ENCODE measurements around the gene IL16.

IL16 gene

DNA sequence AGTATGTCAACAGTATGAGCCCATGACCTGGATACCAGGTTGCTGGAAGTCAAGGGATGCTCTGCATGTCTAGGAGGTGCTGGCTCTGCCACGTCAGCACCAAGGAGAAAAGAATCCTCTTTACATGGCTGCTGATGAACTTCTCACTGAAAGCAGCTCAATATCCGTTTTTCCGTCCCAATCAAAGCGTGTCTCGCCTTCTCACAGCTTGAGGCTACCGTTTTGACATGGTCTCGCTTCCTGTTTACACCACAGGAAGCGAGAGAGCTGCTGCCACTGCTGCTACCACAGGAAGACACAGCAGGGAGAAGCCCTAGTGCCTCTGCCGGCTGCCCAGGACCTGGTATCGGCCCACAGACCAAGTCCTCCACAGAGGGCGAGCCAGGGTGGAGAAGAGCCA is 100.0 kb downstream of the IL16 start:
- DNase-seq, result peak; percentile 17

DNA sequence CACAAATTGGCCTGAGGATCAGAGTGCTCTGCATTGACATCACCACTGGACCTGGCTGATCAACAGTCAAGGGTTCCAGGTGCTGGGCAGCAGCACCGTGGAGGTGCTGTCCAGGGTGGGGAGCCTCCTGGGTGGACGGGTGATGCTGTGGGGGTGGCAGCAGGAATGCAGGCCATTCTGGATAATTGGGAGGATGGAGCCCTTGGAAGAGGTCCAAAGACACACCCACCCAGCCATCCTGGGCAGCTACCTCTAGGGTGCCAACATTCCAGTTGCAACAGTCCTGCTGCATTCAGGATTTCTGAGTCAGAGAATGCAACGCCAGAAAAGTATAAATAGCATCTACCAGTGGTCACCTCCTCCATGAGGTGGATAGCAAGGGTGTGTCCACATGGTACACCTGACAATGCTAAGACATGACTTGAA is 100.5 kb downstream of the IL16 start:
- DNase-seq, result peak; percentile 20

DNA sequence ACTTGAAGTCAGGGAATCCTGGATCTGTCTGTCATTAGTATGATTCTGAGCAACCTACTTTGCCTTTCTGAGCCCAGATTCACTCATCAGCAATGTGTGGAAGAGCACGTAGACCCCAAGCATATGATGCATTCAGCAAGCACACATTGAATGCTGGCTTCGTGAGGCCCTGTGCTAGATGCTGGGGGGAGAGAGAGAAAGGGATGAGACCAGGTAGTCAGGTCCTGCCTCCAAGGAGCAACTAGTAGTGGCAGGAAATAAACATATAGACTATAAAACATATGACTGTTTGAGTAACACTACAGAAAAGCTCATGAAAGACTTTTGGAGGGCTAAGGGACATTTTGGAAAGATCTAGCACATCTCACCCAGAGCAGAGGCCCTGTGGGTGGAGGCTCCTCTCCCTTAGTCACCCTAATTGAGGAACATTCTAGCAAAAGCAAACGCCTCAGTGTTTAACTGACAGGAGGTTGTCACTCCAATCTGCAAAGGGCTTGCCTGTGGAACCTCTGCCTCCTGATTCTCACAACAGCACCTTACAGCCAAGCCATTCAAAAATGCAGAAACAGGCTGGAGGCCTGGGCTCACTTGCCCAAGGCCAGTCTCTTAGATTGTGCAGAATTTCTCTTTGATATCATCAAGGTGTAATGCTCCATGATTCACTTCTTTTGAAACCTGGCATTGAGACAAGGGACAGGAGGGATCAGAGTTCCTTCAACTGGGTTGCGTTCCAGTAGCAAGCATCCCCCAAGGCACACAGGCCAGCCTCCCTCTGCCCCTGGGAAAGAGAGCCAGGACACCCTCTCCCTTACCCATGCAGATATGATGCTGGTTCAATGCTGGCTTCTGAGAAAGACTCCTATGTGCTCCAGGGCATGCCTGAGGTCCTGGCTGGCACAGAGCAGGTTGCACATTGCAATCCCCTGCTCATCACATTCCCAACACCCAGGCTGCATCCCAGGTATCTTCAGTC is 101.2 kb downstream of the IL16 start:
- no peak for DNase-seq

DNA sequence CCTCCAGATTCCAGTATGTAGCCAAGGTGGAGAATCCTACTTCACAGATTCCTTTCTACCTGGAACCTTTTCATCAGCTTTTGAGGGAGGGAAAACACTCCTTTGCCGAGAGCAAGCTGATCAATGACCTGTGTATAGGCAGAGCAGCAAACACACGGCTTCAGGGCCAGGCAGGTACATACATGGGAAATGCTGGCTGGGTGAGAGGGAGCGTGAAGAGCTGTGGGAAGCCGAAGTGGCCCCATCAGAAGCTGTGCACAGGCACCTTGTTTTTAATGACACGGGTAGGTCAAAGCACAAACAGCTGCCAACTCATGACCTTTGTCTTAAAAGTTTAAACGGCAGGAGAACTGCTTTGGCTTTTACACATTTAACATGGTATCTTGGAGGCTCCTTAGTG is 101.9 kb downstream of the IL16 start:
- DNase-seq, result no peak

DNA sequence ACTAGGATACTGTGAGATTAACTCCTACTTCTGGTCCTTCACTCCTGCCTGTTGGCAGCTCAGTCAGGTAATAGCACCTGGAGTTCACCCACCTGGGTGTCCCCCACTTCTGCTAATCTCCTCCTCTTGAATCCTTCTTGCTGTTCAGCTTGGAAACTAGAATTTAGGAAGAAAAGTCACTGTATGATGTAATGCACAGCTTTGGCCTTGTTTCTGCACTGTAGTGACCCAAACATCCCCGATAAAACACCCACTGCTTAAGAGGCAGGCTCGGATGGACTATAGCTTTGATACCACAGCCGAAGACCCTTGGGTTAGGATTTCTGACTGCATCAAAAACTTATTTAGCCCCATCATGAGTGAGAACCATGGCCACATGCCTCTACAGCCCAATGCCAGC is 102.5 kb downstream of the IL16 start:
- DNase-seq, result no peak

DNA sequence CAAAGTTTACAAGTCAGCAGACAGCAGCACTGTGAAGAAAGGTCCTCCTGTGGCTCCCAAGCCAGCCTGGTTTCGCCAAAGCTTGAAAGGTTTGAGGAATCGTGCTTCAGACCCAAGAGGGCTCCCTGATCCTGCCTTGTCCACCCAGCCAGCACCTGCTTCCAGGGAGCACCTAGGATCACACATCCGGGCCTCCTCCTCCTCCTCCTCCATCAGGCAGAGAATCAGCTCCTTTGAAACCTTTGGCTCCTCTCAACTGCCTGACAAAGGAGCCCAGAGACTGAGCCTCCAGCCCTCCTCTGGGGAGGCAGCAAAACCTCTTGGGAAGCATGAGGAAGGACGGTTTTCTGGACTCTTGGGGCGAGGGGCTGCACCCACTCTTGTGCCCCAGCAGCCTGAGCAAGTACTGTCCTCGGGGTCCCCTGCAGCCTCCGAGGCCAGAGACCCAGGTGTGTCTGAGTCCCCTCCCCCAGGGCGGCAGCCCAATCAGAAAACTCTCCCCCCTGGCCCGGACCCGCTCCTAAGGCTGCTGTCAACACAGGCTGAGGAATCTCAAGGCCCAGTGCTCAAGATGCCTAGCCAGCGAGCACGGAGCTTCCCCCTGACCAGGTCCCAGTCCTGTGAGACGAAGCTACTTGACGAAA is 103.1 kb downstream of the IL16 start:
- no peak for DNase-seq

DNA sequence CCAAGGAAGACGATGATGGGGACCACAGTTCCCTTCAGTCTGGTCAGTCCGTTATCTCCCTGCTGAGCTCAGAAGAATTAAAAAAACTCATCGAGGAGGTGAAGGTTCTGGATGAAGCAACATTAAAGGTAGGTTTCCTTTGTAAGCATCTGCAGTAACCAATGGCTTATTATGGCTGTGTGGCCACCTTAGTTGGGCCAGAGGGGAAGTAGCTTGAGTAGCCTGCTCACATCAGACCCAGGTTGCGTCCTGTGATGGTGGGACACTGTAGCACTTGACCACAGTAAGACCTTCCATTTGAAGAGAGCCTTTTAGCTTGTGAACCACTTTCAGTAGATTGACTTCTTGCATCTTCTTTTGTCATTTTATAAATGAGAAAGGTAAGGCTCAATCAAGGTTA is 104.7 kb downstream of the IL16 start:
- DNase-seq, result no peak

DNA sequence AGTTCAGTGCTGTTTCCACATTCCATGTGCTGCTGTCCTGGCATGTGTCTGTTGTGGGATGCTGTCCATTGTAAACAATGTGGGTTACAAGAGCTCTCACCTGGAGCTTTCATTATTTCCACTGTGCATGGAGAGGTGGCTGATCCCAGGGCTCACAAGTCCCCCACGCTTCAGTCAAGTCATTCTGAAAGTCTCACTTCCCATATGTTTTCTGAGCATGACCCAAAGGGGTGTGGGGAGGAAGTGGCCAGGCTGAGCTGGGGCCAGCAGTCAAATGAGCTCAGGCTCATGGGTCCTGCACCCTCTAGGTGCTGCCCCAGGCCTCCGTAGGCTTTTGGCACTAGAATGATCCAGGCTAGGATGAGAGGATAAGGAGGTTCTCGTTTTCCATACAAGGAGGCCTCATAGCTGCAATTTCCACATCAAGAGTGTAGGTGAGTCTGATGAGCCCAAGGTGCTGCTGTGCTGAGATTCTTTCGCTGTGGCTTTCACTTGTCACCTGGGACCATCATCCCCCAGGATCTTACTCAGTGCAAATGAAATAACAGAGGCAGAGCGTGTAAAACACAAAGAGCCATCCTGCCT is 105.2 kb downstream of the IL16 start:
- no peak for DNase-seq

DNA sequence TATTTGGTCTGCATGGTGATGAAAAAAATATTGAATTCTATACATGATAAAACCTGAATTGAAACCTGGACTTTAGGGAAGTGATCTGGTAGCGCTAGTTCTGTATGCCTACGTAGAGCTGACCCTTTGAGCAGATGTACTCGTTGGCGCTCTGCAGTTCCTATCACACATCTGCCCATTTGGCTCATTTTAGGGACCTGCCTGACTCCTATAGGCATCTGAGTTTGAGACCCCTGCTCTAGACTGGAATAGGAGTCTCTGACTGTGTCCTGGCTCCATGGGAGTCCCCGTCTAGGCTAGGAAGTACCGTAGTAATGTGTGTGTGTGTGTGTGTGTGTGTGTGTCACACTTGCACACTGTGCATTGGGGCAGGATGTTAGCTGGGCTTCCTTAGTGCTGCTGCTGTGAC is 106.0 kb downstream of the IL16 start:
- DNase-seq, result no peak

DNA sequence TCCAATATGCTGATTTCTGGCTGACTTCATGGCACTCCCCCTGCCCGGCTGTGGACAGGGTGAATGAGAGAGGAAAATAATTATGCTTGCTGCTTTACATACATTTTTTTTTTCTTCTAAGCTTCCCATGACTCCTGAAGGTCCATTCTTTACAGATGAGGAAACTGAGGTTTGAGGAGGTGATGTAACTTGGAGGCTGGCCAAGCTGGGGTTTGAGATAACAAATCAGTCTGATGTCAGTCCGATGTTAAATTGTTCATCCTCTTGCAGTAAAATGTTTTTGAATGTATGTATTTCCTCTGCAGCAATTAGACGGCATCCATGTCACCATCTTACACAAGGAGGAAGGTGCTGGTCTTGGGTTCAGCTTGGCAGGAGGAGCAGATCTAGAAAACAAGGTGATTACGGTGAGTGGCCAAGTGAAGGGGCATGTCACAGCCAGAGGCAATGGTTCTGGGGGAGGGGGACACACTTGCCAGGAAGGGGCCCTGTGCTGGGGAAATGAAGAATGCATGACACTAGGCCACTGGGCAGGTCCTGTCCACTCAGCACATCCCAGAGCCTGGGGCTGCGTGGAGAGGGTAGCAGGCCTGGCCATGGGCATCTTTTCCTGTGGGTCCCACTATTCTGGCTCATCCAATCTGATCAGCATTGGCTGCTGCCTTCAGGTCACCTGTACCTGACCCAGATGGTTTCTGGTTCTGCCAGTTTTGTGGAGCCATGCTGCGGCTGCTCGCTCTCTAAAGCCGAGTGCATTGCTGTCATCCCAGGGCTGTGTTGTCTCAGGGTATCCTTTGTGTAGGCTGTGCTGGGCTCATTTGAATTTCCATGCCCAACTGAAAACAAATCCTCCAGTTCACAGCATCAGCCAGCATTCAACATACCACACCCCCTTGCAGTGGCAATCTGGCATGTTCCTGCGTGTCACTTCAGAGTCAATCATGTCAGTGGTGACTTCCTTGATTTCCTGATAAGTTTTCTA is 106.9 kb downstream of the IL16 start:
- no peak for DNase-seq

DNA sequence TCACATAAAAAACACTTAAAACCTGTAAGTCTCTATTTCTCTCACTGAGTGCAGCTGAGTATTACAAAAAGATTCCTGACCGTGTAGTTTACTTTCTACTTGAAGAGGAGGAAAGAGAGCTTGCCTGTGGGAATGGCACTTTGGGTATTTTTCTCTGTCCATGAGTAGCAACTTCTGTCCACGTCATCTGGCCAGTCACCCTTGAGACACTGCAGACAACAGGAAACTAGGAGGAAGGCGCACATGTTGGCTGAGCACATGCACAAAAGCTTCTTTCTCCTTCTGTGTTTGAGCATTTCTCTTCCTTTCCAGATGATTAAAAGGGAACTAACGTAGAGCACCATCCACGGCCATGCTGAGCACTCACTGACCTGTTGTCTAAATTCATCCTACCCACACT is 107.5 kb downstream of the IL16 start:
- DNase-seq, result peak; percentile 38

DNA sequence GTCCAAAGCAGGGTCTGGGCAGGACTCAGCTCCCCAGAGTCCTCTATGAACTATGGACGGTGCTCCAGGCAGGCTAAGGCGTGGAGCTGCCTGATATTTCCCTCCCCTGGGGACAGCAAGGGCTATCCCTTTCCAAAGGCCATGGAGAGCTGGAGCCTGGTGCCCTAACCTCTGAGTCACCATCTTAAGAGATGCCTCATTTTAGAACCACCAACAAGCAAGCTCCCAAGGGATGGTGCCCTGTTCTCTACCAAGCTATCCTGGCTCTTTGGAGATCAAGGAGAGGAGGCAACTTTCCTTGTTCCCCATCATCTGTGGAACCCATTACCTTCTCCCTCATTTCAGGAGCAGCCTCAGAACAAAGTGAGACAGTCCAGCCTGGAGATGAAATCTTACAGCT is 111.6 kb downstream of the IL16 start:
- no peak for DNase-seq

DNA sequence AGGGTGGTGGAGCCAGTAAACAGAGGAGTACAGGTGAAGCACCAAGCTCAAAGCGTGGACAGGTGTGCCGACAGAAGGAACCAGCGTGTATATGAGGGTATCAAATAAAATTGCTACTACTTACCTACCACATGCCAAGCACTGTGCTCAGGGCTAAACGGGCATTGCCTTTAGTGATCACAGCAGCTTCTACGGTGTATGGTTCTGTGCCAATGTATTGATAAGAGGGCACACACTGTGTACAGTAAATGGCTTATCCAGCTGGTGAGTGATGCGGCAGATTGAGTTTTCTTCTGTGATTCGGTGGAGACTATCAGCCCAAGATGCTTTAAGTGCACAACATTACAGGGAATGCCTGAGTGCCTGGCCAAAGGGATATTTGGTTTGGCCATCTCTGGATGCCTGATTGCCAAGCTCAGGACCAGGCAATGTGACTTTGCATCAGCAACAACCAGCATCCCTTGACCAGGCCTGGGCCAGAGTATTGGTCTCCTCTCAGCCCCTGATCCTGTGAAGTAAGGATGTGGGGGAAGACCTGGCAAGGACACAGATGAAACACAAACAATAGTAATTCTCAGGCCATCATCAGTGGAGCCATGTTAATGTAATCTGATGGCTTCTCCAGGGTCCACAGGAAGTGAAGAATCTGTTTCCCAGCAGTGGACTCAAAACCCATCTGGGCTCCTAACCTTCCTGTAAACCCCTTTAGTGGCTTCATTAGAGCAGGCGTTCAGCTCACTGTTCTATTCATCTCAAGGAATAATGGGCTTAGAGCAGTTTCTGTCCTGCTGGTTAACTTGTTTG is 113.2 kb downstream of the IL16 start:
- no peak for DNase-seq

DNA sequence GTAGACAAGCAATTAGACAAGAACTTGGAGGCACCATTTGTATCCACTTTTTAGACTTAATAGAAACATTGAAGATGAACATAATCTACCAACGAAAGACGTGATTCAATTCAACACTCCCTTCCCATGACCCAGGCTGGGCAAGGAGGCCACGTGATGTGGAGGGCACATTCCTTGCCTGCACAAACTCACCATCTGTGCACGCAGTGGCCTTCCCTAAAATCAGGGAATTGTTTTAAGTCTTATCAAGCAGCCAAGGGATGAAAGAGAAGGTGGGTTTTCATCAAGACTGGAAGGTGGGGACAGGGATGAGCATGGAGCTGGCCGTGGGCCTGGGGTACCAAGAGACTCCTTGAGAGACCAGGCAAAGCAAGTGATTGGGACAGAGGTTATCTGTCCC is 113.8 kb downstream of the IL16 start:
- DNase-seq, result no peak

DNA sequence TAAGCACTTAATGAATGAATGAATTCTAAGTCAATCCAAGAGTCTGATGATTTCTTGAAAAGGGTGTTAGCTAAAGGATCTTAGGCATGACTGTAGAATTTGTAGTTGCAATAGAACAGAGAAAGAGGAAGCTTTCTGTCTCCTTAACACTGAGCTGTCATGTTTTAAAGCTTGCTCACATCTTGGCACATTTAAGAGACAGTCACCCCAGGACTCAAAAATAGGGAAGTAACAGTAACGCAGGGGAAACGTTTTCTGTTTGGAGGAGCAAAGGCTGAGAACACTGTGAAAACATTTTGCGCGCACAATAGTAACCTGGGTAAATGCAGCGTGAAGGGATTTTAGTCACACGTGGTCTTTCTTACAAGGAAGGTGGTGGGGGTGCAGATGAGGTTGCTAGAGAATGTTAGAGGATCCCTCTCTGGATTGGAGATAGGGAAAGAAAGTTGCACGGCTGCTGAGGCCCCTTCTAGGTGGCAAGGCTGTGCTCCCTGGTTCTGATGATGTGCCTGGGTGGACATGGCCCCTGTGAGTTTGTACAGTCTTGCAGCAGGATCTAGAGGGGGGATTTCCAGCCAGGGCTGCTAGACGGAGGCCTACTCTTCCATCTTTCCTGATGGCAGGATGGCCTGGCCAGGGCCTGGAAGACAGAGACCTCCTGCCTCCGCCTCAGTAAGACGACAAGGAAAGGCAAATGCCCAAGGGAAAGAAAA is 115.2 kb downstream of the IL16 start:
- no peak for DNase-seq

DNA sequence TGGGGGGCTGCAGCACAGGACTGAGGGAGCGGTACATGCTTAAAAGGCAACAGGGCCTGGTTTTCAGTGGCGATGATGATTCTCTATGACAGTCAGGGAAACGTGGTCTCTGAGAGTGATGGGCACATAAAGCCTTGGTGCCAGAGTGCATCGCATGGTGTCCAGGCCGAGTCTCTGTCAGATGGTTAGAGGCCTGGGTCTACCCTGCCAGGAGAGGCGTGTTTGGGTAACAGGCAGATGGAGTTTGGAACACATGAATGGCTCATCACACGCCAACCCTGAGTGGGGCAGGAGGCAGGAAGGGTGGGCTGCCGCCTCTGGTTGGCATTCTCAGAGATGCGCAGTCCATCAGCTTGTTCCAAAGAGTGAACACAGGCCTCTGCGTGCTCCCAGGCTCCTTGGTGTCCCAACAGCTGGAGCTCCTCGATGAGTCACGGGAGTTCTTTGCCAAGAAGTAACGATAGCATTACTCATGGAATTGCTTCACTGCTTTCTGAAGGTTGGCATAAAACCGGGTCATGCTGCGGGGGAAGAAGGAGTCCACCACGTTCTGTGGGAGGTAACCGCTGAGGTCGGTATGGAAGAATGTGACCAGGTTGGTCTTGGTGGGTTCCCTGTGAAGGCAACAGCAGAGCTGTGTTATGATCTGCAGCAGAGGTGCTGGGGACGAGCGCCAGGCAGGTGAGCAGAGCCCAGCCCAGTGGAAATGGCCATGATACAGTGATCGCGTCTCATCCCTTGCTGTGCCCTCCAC is 116.3 kb downstream of the IL16 start:
- peak; percentile 96 for DNase-seq

DNA sequence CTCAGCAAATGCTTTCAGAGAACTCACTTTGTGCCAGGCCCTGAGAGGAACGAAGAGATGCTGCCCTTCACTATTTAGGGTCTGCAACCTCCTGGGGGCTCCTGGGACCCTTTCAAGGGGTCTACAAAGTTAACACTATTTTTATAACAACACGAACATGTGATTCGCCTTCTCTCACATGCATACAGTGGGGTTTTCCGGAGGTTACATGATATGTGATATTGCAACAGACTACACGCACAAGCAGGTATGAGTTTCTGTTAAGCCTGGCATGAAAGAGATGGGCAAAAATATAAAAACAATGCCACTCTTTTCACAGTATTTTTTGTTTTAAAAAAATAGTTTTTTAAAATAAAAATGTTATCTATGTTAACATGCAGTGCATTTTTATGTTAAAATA is 117.0 kb downstream of the IL16 start:
- DNase-seq, result no peak

DNA sequence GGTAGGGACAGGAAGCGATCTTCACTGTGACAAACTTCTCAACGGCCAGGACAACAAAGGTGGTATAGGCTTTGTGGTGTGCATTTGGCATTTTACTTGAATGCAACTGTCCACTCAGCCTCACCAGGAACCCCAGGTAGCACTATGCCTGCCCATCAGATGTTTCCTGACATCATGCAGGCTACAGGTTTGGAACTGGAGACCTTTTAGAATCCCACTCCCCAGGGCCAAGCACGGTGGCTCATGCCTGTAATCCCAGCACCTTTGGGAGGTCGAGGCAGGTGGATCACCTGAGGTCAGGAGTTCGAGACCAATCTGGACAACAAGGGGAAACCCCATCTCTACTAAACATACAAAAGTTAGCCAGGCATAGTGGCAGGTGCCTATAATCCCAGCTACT is 117.7 kb downstream of the IL16 start:
- DNase-seq, result no peak

DNA sequence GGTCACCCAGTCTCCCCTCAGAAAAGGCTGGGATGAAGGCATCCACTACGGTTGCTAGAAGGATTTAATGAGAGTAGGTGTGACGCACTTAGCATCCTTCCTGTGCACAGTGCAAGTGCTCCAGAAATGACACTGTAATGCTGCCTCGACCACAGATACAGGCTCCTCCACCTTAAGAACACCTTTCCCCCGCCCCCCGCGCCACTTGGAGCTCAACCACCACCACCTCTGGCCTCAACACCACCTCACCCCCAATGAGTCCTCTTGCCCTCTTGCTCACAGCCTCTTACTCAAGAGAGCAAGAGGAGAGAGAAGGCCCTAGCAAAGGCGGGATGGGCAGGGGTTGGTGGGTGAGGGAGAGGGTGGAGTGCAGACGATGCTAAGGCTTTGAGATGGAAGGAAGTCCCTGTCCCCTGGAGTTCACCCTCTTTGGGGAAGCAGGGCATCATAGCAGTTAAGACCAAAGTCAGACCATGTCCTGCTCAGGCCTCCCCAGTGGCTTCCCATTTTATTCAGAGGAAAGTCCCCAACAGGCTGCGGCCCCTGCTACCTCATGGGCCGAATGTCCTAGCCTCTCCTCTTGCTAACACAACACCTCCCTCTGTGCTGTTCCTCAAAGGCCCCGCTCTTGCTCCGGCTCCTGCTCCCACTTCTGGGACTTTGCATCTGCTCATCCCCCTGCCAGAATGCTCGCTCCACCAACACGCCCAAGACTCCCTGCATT is 118.9 kb downstream of the IL16 start:
- no peak for DNase-seq
